HCT116 (cell line): ENCODE results near the gene TMEM63B. TPM values are rescaled to one million over a fixed set of nuclear protein-coding genes. Genes with fewer than 3 reads are reported as not detected.

Source experiments
- ATAC-seq: fragments of 200-7000 bp; cut with Tn5 transposase; 2 replicates; pipeline ENCODE4 v1.9.1; 2020; ENCODE audit warnings: mild to moderate bottlenecking, moderate library complexity
- Bru-seq: library from RNA; stranded (reverse); fragments of 400-500 nt; gene quantifications from one replicate; lab custom pipeline; 2021; lab: Mats Ljungman, UMichigan
- BruChase-seq, 2 experiments: library from RNA; stranded (reverse); fragments of 400-500 nt; gene quantifications; one replicate each; lab custom pipeline; 2021; lab: Mats Ljungman, UMichigan
- BruUV-seq: library from RNA; stranded (reverse); fragments of 400-500 nt; replicated peaks from 2 replicates; lab custom pipeline; 2021; lab: Mats Ljungman, UMichigan
- CTCF ChIA-PET: fragments of 300-600 bp; sonication (Branson Sonifier 250); formaldehyde crosslinking; loops from one replicate; lab custom pipeline; 2021; ENCODE audit warnings: antibody characterized with exemption; lab: Charles Lee
- POLR2A ChIA-PET: fragments of 300-600, 350-600 bp; sonication (Branson Sonifier 250); formaldehyde crosslinking; loops from one replicate; lab custom pipeline; 2021; ENCODE audit warnings: antibody characterized with exemption; lab: Charles Lee
- RAD21 ChIA-PET, 2 experiments: fragments of 300-600 bp; sonication (Branson Sonifier 250); formaldehyde crosslinking; loops; one replicate each; lab custom pipeline; 2023; ENCODE audit warnings: low total read pairs in 2 of 2; ENCODE audit not compliant: uncharacterized antibody in 2 of 2, unreplicated experiment in 2 of 2, low non-redundant PET in 1 of 2; lab: Charles Lee
- DNase-seq: peaks from one replicate; pipeline ENCODE4 v3.0.0-alpha.2; 2010; ENCODE audit warnings: low read depth, low spot score
- H2AFZ ChIP-seq: fragments of 200-600 bp; shearing (Covaris generic), sonication (generic); 2 replicates; pipeline ENCODE4 v1.6.1; 2017; ENCODE audit warnings: low read depth, mixed run types, mixed read lengths, antibody characterized with exemption, low read length; ENCODE audit not compliant: poor library complexity, severe bottlenecking
- H3K27ac ChIP-seq: 2 replicates; pipeline ENCODE4 v1.5.1; 2012; ENCODE audit warnings: low read depth, low read length
- H3K27me3 ChIP-seq: fragments of 200-600 bp; sonication (generic); 2 replicates; pipeline ENCODE4 v1.6.1; 2016; ENCODE audit warnings: mixed run types, low read length, mixed read lengths; ENCODE audit not compliant: insufficient read depth
- H3K36me3 ChIP-seq, 2 experiments: fragments of 200-500 bp in 1 of 2; fragments of 200-600 bp in 1 of 2; sonication (Bioruptor generic) in 1 of 2; sonication (generic) in 1 of 2; 2 replicates each; pipeline versions ENCODE4 v1.5.1 to v1.6.1; 2014 to 2016; ENCODE audit warnings: low read length in 2 of 2, inconsistent platforms in 1 of 2, mixed read lengths in 1 of 2, mixed run types in 1 of 2; ENCODE audit not compliant: insufficient read depth in 2 of 2, control insufficient read depth in 1 of 2
- H3K4me1 ChIP-seq, 2 experiments: fragments of 200-600 bp in 1 of 2; sonication (generic) in 1 of 2; 2 replicates each; pipeline versions ENCODE4 v1.5.1 to v1.6.1; 2012 to 2017; ENCODE audit warnings: low read length in 2 of 2, inconsistent platforms in 1 of 2, mild to moderate bottlenecking in 1 of 2, mixed read lengths in 1 of 2, mixed run types in 1 of 2, moderate library complexity in 1 of 2; ENCODE audit not compliant: insufficient read depth in 2 of 2, control insufficient read depth in 1 of 2
- H3K4me2 ChIP-seq: fragments of 200-600 bp; sonication (generic); 2 replicates; pipeline ENCODE4 v1.6.1; 2017; ENCODE audit warnings: mixed run types, low read length, mixed read lengths
- H3K4me3 ChIP-seq, 2 experiments: fragments of 200-600 bp in 1 of 2; sonication (generic) in 1 of 2; replicated peaks in 1 of 2; 2 replicates each; pipeline ENCODE4 v1.5.1; 2011 to 2016; ENCODE audit warnings: low read length in 2 of 2, control low read depth in 1 of 2, low read depth in 1 of 2, mild to moderate bottlenecking in 1 of 2, mixed read lengths in 1 of 2, mixed run types in 1 of 2
- H3K79me2 ChIP-seq: fragments of 200-600 bp; sonication (generic); 2 replicates; pipeline ENCODE4 v1.6.1; 2017; ENCODE audit warnings: mild to moderate bottlenecking, mixed run types, low read length, moderate library complexity, mixed read lengths; ENCODE audit not compliant: insufficient read depth
- H3K9ac ChIP-seq: fragments of 200-600 bp; sonication (generic); 2 replicates; pipeline ENCODE4 v1.6.1; 2016; ENCODE audit warnings: low read length, mixed read lengths
- H3K9me2 ChIP-seq: fragments of 200-600 bp; sonication (generic), shearing (Covaris generic); 2 replicates; pipeline ENCODE4 v1.6.1; 2017; ENCODE audit warnings: mixed run types, mild to moderate bottlenecking, moderate library complexity; ENCODE audit not compliant: insufficient read depth
- H3K9me3 ChIP-seq, 2 experiments: fragments of 200-500 bp in 1 of 2; fragments of 200-600 bp in 1 of 2; sonication (Bioruptor generic) in 1 of 2; sonication (generic) in 1 of 2; 2 replicates each; pipeline ENCODE4 v1.6.1; 2014 to 2017; ENCODE audit warnings: low read length in 2 of 2, mixed read lengths in 2 of 2, inconsistent platforms in 1 of 2, low read depth in 1 of 2, mild to moderate bottlenecking in 1 of 2, mixed run types in 1 of 2, moderate library complexity in 1 of 2; ENCODE audit not compliant: control insufficient read depth in 1 of 2, insufficient read depth in 1 of 2
- H4K20me1 ChIP-seq: fragments of 200-600 bp; sonication (generic), shearing (Covaris generic); 2 replicates; pipeline ENCODE4 v1.6.1; 2017; ENCODE audit warnings: mixed run types, mild to moderate bottlenecking, moderate library complexity; ENCODE audit not compliant: insufficient read depth
- CBX3 ChIP-seq: IDR thresholded peaks from 2 replicates; pipeline ENCODE4 v1.6.1; 2012; ENCODE audit warnings: low read depth
- CEBPB ChIP-seq: IDR thresholded peaks from 2 replicates; pipeline ENCODE4 v1.6.1; 2012; ENCODE audit warnings: low read depth
- CTCF ChIP-seq, 3 experiments: fragments of 200-600 bp in 1 of 3; sonication (generic) in 1 of 3; IDR thresholded peaks in 2 of 3; conservative IDR thresholded peaks in 1 of 3; 2 replicates each; pipeline ENCODE4 v1.5.1; 2012 to 2017; ENCODE audit warnings: low read depth in 2 of 3, low read length in 2 of 3, antibody characterized with exemption in 1 of 3, borderline replicate concordance in 1 of 3, control low read depth in 1 of 3, mild to moderate bottlenecking in 1 of 3, mixed read lengths in 1 of 3, mixed run types in 1 of 3, moderate library complexity in 1 of 3; ENCODE audit not compliant: insufficient read depth in 1 of 3
- ELF1 ChIP-seq: IDR thresholded peaks from 2 replicates; pipeline ENCODE4 v1.6.1; 2012; ENCODE audit warnings: low read depth, borderline replicate concordance
- JUND ChIP-seq: IDR thresholded peaks from 2 replicates; pipeline ENCODE4 v1.6.1; 2012
- MAX ChIP-seq: IDR thresholded peaks from 2 replicates; pipeline ENCODE4 v1.6.1; 2012
- POLR2A ChIP-seq: IDR thresholded peaks from 2 replicates; pipeline ENCODE4 v1.7.0; 2011; ENCODE audit warnings: borderline replicate concordance; ENCODE audit not compliant: insufficient read depth, insufficient read length; ENCODE audit errors: extremely low read depth
- POLR2AphosphoS5 ChIP-seq: IDR thresholded peaks from 2 replicates; pipeline ENCODE4 v1.6.1; 2011; ENCODE audit warnings: mild to moderate bottlenecking, low read depth, low read length, moderate library complexity
- REST ChIP-seq: IDR thresholded peaks from 2 replicates; pipeline ENCODE4 v1.6.1; 2012; ENCODE audit warnings: low read depth
- SIN3A ChIP-seq: IDR thresholded peaks from 2 replicates; pipeline ENCODE4 v1.6.1; 2012; ENCODE audit warnings: low read depth
- SP1 ChIP-seq: IDR thresholded peaks from 2 replicates; pipeline ENCODE4 v1.6.1; 2012; ENCODE audit warnings: low read depth
- SRF ChIP-seq: IDR thresholded peaks from 2 replicates; pipeline ENCODE4 v1.6.1; 2012; ENCODE audit warnings: low read depth
- YY1 ChIP-seq: IDR thresholded peaks from 2 replicates; pipeline ENCODE4 v1.6.1; 2011; ENCODE audit warnings: low read length, low read depth, moderate library complexity, mild to moderate bottlenecking; ENCODE audit not compliant: insufficient replicate concordance; ENCODE audit errors: extremely low read depth
- ZBTB33 ChIP-seq: IDR thresholded peaks from 2 replicates; pipeline ENCODE4 v1.6.1; 2011; ENCODE audit warnings: mild to moderate bottlenecking, low read length, moderate library complexity; ENCODE audit not compliant: insufficient replicate concordance; ENCODE audit errors: extremely low read depth
- ZFX ChIP-seq: fragments of 450-650 bp; IDR thresholded peaks from 2 replicates; pipeline ENCODE4 v1.6.1; 2017
- ZNF274 ChIP-seq: fragments of 200-500 bp; sonication (Bioruptor generic); IDR thresholded peaks from 2 replicates; pipeline ENCODE4 v1.6.1; 2014; ENCODE audit warnings: mild to moderate bottlenecking, low read depth, low read length, inconsistent platforms
- intact Hi-C: fragments of 100-400 bp; cut with micrococcal nuclease; formaldehyde crosslinking; loops from 2 replicates; pipeline ENCODE4 v1.10.0; 2022
- long read RNA-seq: library from polyadenylated mRNA; unstranded; transcript quantifications from one replicate; pipeline ENCODE4 v2.0.0, GENCODE V29; 2021; ENCODE audit not compliant: unreplicated experiment
- polyA plus RNA-seq: library from polyadenylated mRNA; unstranded; fragments of >200 nt; gene quantifications from 2 replicates; pipeline ENCODE4 v1.2.1, GENCODE V29; 2012; ENCODE audit warnings: missing spikeins
- total RNA-seq: library from RNA; stranded (reverse); gene quantifications from one replicate; pipeline ENCODE4 v1.2.1, GENCODE V29; 2021; ENCODE audit not compliant: unreplicated experiment

Gene TMEM63B
- total RNA-seq = 58.2 TPM
- 49.8 and 55.4 TPM in 2 replicates for polyA plus RNA-seq
- Bru-seq, nascent RNA = percentile 59 among the genes with signal in this experiment
- percentile 80 among the genes with signal in this experiment for BruChase-seq, experiment 1, labeled RNA remaining after a 6-hour chase
- BruChase-seq, experiment 2, labeled RNA remaining after a 2-hour chase = percentile 77 among the genes with signal in this experiment
- long read RNA-seq, partial matches to known transcripts = 22 of 28 reads
- long read RNA-seq, other reads (novel, unspliced or antisense) = 4 of 28 reads

- intact Hi-C loops = no loop called here
- POLR2A ChIA-PET = interaction anchor here (0.5 to 1.0 kb wide), 4 partner anchors 9 to 276 kb away, joined by 3 to 9 read pairs (median 5); partner anchors contain the start of gene HSP90AB1
- RAD21 ChIA-PET = interaction anchor here in 1 of 2 experiments (0.5 kb wide), 1 partner anchor 50 kb away, joined by 3 read pairs; no protein-coding TSS in a partner anchor
- no TSS peak for BruUV-seq
- Histone ChIP-seq H3K4me3 (peak within 1 kb of the TSS; percentile 69 to 80), H3K9me2 (no peaks in the 10 kb centered on the region), H2AFZ (no peak within 1 kb of the TSS), H3K79me2 (peaks cover 75% of the 10 kb centered on the region), H3K27ac (peak within 1 kb of the TSS; percentile 76), H3K4me1 (peaks cover 20 to 50% of the 10 kb centered on the region in 2 experiments; a peak in 3 of 4 replicates), H3K27me3 (no peaks in the 10 kb centered on the region), H3K9ac (peak within 1 kb of the TSS; percentile 90), H4K20me1 (peaks cover 19% of the 10 kb centered on the region), H3K9me3 (no peaks in the 10 kb centered on the region), H3K4me2 (peak within 1 kb of the TSS; percentile 95), H3K36me3 (peaks cover 0 to 13% of the 10 kb centered on the region in 2 experiments; a peak in 1 of 4 replicates)
- ATAC-seq = peak; percentile 87
- DNase-seq = peak; percentile 65
- CTCF ChIA-PET = interaction anchor here (0.6 to 1.2 kb wide), 2 partner anchors 27 to 403 kb away, joined by 3 to 4 read pairs; no protein-coding TSS in a partner anchor
- TF ChIP-seq CTCF (IDR thresholded peaks at IDR 0.05 in 2 of 3, conservative IDR thresholded peaks at IDR 0.05 in 1 of 3; ENCODE audit: borderline replicate concordance in 1 of 3, insufficient read depth in 1 of 3, low read depth in 2 of 3, low read length in 2 of 3) (no peak), CEBPB (no peak), ELF1 (no peak), ZBTB33 (no peak), SP1 (no peak), ZFX (peak; percentile 49; the same call in 1 of the 2 replicates), YY1 (peak; percentile 31), SIN3A (no peak; the same call in 1 of the 2 replicates), ZNF274 (no peak), POLR2AphosphoS5 (peak; percentile 95), JUND (no peak), REST (no peak), POLR2A (peak; percentile 78), CBX3 (no peak), MAX (peak; percentile 65; the same call in 1 of the 2 replicates), SRF (no peak)
Measured at GRCh38 chr6:44127186-44128019, at the start of gene TMEM63B, which contains the start of gene MRPL14. TSS of gene TMEM63B (plus strand) at chr6:44127554. CDS start at chr6:44134585, 7,031 bp downstream. TSS of gene MRPL14 (minus strand) at chr6:44127452. CDS start at chr6:44116611, 10,841 bp downstream.
